ENCODE data around the gene MBNL2. TPM values are rescaled to one million over a fixed set of nuclear protein-coding genes. Genes with fewer than 3 reads are reported as not detected.

Gene MBNL2
- total RNA-seq, 1 experiment from 2014 or later, result 0.17 TPM

DNA sequence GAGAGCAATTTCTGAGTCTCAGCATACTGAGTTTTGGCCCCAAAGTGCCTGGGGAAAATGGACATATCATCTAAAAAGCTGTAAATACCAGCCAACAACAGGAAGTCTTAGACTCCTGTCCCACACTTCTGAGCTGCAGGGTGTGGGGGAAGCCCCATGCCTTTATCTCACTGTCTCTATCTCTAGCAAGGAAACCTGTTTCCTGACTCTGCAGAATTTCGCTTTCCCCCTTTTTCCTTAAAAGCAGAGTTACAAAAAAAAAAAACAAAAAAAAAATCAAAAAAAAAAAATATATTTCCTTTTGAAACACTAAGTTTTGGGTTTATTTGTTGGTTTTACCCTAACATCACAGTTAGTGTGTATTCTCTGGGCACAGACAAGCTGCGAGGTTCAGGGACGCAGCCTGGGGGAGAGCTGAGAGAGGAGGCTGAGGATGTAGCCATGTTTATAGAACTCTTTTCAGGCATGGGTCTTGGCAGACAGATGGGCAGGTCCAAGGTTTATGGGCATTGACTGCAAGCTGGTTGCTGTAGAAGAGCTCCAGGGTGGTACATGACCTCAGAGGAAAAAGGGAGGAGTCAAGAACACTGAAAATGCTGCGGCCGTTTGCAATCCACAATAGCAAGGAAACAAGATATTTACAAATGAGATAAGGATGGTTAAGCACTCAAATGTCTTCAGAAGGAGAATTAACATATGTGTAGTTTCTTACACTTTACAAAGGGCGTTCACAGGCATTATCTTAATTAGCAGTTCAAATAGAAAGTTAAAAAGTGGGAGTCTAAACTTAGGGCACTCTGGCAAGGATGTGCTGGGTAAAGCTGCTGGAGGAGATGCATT is 4.9 kb downstream of the MBNL2 start:
- H4K8ac ChIP-seq (replicated peaks; ENCODE audit: insufficient read length, low read depth, low read length), result no peak overlapping the region
- Mint-ChIP-seq H3K4me3 (no peak overlapping the region), H3K27ac (no peak overlapping the region), H3K4me1 (peaks cover 25 to 39% of the 10 kb centered on the region in 2 experiments), H3K9me3 (peaks cover 0 to 5% of the 10 kb centered on the region in 2 experiments; a peak in 2 of 5 replicates), H3K27me3 (ENCODE audit: low read depth) (peaks cover 98% of the 10 kb centered on the region), H3K36me3 (ENCODE audit: insufficient read depth in 1 of 3, low read depth in 3 of 3) (no peaks in the 10 kb centered on the region)
- H4K20me1 ChIP-seq (ENCODE audit: control insufficient read depth, insufficient read depth, insufficient read length), result no peaks in the 10 kb centered on the region
- no peak overlapping the region for H3K18ac ChIP-seq (ENCODE audit: insufficient read length, low read depth, low read length)
- TF ChIP-seq, protein P1, sequence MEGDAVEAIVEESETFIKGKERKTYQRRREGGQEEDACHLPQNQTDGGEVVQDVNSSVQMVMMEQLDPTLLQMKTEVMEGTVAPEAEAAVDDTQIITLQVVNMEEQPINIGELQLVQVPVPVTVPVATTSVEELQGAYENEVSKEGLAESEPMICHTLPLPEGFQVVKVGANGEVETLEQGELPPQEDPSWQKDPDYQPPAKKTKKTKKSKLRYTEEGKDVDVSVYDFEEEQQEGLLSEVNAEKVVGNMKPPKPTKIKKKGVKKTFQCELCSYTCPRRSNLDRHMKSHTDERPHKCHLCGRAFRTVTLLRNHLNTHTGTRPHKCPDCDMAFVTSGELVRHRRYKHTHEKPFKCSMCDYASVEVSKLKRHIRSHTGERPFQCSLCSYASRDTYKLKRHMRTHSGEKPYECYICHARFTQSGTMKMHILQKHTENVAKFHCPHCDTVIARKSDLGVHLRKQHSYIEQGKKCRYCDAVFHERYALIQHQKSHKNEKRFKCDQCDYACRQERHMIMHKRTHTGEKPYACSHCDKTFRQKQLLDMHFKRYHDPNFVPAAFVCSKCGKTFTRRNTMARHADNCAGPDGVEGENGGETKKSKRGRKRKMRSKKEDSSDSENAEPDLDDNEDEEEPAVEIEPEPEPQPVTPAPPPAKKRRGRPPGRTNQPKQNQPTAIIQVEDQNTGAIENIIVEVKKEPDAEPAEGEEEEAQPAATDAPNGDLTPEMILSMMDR (conservative IDR thresholded peaks at IDR 0.05), result no peak
- H3K14ac ChIP-seq (ENCODE audit: insufficient read depth, low read length), result no peak overlapping the region
- no peak overlapping the region for H2AFZ ChIP-seq (ENCODE audit: low read length)
- no peak overlapping the region for H3K4me2 ChIP-seq (ENCODE audit: insufficient read depth, insufficient read length, low read length)
- H3K9me3 ChIP-seq (ENCODE audit: control insufficient read depth, low read depth, low read length), result no peaks in the 10 kb centered on the region
- DNase-seq, result peak; percentile 62
- H2BK15ac ChIP-seq (ENCODE audit: low read depth, low read length), result no peak overlapping the region
- no peak overlapping the region for H2BK20ac ChIP-seq (ENCODE audit: low read depth, low read length, poor library complexity, severe bottlenecking)
- H3K27me3 ChIP-seq (ENCODE audit: insufficient read depth, low read length), result peaks cover 69% of the 10 kb centered on the region
- H2BK5ac ChIP-seq (ENCODE audit: insufficient read length, low read length), result no peak overlapping the region
- no peaks in the 10 kb centered on the region for H3K23me2 ChIP-seq (ENCODE audit: insufficient read length, low read depth, low read length, poor library complexity, severe bottlenecking)
- H2BK12ac ChIP-seq (ENCODE audit: insufficient read length, low read depth, low read length), result no peak overlapping the region
- H4K5ac ChIP-seq (ENCODE audit: insufficient read length, low read depth, low read length), result no peak overlapping the region
- H3K56ac ChIP-seq (ENCODE audit: insufficient read length, low read depth, low read length), result no peak overlapping the region
- H3K79me1 ChIP-seq (ENCODE audit: insufficient read depth, low read depth, low read length, poor library complexity, severe bottlenecking), result no peaks in the 10 kb centered on the region
- H3K4me1 ChIP-seq (ENCODE audit: insufficient read depth, low read length), result peaks cover 2% of the 10 kb centered on the region; the same call in 1 of the 2 replicates
- H3K79me2 ChIP-seq (ENCODE audit: insufficient read depth, low read length), result no peaks in the 10 kb centered on the region
- no CpG with 5 or more reads among the region's 6 CpGs for WGBS (ENCODE audit: extremely low coverage, insufficient read length, low lambda C conversion rate)
- no peak overlapping the region for H3K23ac ChIP-seq (ENCODE audit: insufficient read length, low read depth, low read length)
- H3K4ac ChIP-seq (ENCODE audit: low read depth, low read length), result no peak overlapping the region
- no peak overlapping the region for H3T11ph ChIP-seq (ENCODE audit: low read length)
- no peak overlapping the region for H4K91ac ChIP-seq (ENCODE audit: insufficient read length, low read depth, low read length)
- H3K27ac ChIP-seq (ENCODE audit: insufficient read length, low read depth, low read length), result no peak overlapping the region
- no peak overlapping the region for H3K9ac ChIP-seq (ENCODE audit: extremely low read depth, insufficient read length, low read length)
- H2BK120ac ChIP-seq (ENCODE audit: low read depth, low read length, poor library complexity, severe bottlenecking), result no peak overlapping the region
- no peak overlapping the region for H2AK5ac ChIP-seq (ENCODE audit: insufficient read length, low read length)

Data from H9 (cell line).